Measurements from ENCODE around the gene OR51V1. TPM values are rescaled to one million over a fixed set of nuclear protein-coding genes. Genes with fewer than 3 reads are reported as not detected.

OR51V1 gene
- total RNA-seq, 1 donor = not detected

GRCh38 chr11:5232176-5232575, 31.7 kb upstream of the OR51V1 start:
- H3K4me3 ChIP-seq (ENCODE audit: low read depth, low read length) = no peak overlapping the region
- no peak for DNase-seq (ENCODE audit: low read depth)
- TF ChIP-seq CTCF (IDR thresholded peaks at IDR 0.05; ENCODE audit: insufficient read depth, low read length) = no peak

GRCh38 chr11:5231111-5231510, 30.6 kb upstream of the OR51V1 start:
- TF ChIP-seq CTCF (IDR thresholded peaks at IDR 0.05; ENCODE audit: insufficient read depth, low read length) = no peak
- DNase-seq (ENCODE audit: low read depth) = no peak
- H3K4me3 ChIP-seq (ENCODE audit: low read depth, low read length) = no peak overlapping the region

- no peak overlapping the region for H3K4me3 ChIP-seq (ENCODE audit: low read depth, low read length)
- no peak for TF ChIP-seq CTCF (IDR thresholded peaks at IDR 0.05; ENCODE audit: insufficient read depth, low read length)
- DNase-seq (ENCODE audit: low read depth) = no peak
These were observed 29.8 kb upstream of the OR51V1 start for GRCh38 chr11:5230266-5230665.

GRCh38 chr11:5229796-5230195, 29.3 kb upstream of the OR51V1 start:
- no peak for DNase-seq (ENCODE audit: low read depth)
- no peak for TF ChIP-seq CTCF (IDR thresholded peaks at IDR 0.05; ENCODE audit: insufficient read depth, low read length)
- no peak overlapping the region for H3K4me3 ChIP-seq (ENCODE audit: low read depth, low read length)

GRCh38 chr11:5229356-5229755, 28.9 kb upstream of the OR51V1 start:
- no peak overlapping the region for H3K4me3 ChIP-seq (ENCODE audit: low read depth, low read length)
- no peak for DNase-seq (ENCODE audit: low read depth)
- TF ChIP-seq CTCF (IDR thresholded peaks at IDR 0.05; ENCODE audit: insufficient read depth, low read length) = no peak

- no peak for TF ChIP-seq CTCF (IDR thresholded peaks at IDR 0.05; ENCODE audit: insufficient read depth, low read length)
- H3K4me3 ChIP-seq (ENCODE audit: low read depth, low read length) = no peak overlapping the region
- no peak for DNase-seq (ENCODE audit: low read depth)
These were observed 27.6 kb upstream of the OR51V1 start for GRCh38 chr11:5228124-5228523.

GRCh38 chr11:5227681-5228080, 27.2 kb upstream of the OR51V1 start:
- no peak for TF ChIP-seq CTCF (IDR thresholded peaks at IDR 0.05; ENCODE audit: insufficient read depth, low read length)
- DNase-seq (ENCODE audit: low read depth) = no peak
- H3K4me3 ChIP-seq (ENCODE audit: low read depth, low read length) = no peak overlapping the region
